Measurements from ENCODE around the gene CLDN12. TPM values are rescaled to one million over a fixed set of nuclear protein-coding genes. Genes with fewer than 3 reads are reported as not detected.

CLDN12 gene
- total and polyA plus RNA-seq, 2 donors (not counting 1 experiment from before 2014, with no cell fraction given), result 1.2 to 14.1 TPM

DNA sequence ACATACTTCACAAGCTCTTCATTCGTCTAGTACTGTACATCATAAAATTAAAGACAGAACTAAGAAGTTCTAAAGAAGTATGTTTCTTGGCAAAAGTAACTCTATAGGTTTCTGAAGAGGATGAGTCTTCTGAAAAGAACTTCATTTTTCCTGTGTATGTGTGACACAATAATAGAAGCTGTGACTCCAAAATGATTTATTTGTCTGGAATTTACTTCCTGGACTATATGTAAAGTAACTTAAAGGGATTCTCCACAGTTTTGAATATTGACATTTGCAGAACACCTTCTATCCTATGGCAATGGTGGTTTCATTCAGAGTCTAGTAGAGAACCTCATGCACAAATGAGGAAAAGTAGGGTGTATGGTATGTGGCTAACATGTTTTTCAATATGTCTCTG is 19.8 kb upstream of the CLDN12 start:
- Mint-ChIP-seq H3K4me3 (no peak overlapping the region), H3K4me1 (no peaks in the 10 kb centered on the region), H3K9me3 (ENCODE audit: insufficient read depth) (no peaks in the 10 kb centered on the region), H3K27ac (no peak overlapping the region), H3K27me3 (no peaks in the 10 kb centered on the region)
- no peak overlapping the region for H3K4me3 ChIP-seq (ENCODE audit: control extremely low read depth in 1 of 5, extremely low read depth in 1 of 5, insufficient read depth in 1 of 5, low read depth in 2 of 5, low read length in 4 of 5)
- no peaks in the 10 kb centered on the region for H3K9me3 ChIP-seq (ENCODE audit: control extremely low read depth in 1 of 3, control insufficient read depth in 2 of 3, insufficient read depth in 1 of 3, low read length in 2 of 3)
- no peaks in the 10 kb centered on the region for H3K27me3 ChIP-seq (replicated peaks in 1 of 4; ENCODE audit: control extremely low read depth in 1 of 4, control insufficient read depth in 3 of 4, insufficient read depth in 4 of 4, low read length in 3 of 4)
- ChIA-PET CTCF (no interaction called here), POLR2A (no interaction called here)
- no peak for DNase-seq
- H3K79me2 ChIP-seq (ENCODE audit: control insufficient read depth, insufficient read depth, low read length), result no peaks in the 10 kb centered on the region
- intact Hi-C loops (cut with micrococcal nuclease), result no loop called here
- TF ChIP-seq EZH2 (IDR thresholded peaks at IDR 0.05; ENCODE audit: borderline replicate concordance, insufficient read depth, low read depth, low read length, poor library complexity, severe bottlenecking) (no peak), CTCF (IDR thresholded peaks at IDR 0.05) (no peak)
- H4K20me1 ChIP-seq (ENCODE audit: control insufficient read depth, insufficient read depth, low read length, poor library complexity, severe bottlenecking), result no peaks in the 10 kb centered on the region
- no peak overlapping the region for H3K9ac ChIP-seq (ENCODE audit: low read length)
- no peak overlapping the region for H3K4me2 ChIP-seq (replicated peaks; ENCODE audit: low read depth, low read length, poor library complexity, severe bottlenecking)
- no CpG with 5 or more reads among the region's 1 CpG for WGBS (ENCODE audit: insufficient coverage)
- ATAC-seq (ENCODE audit: low read depth), result no peak
- H3K36me3 ChIP-seq (replicated peaks in 1 of 2; ENCODE audit: control extremely low read depth in 1 of 2, control insufficient read depth in 1 of 2, extremely low read depth in 1 of 2, insufficient read depth in 2 of 2, low read length in 1 of 2), result peaks cover 33 to 64% of the 10 kb centered on the region in 2 experiments
- no peaks in the 10 kb centered on the region for H3K4me1 ChIP-seq (ENCODE audit: control insufficient read depth in 2 of 2, insufficient read depth in 2 of 2, low read length in 2 of 2)
- no peak overlapping the region for H3K27ac ChIP-seq (ENCODE audit: low read length in 2 of 2)
- H2AFZ ChIP-seq (ENCODE audit: insufficient read depth, low read depth, low read length, poor library complexity, severe bottlenecking), result no peak overlapping the region

GRCh38 chr7:90383861-90384260 is 19.4 kb upstream of the CLDN12 start:
- no peaks in the 10 kb centered on the region for H3K27me3 Mint-ChIP-seq
- Histone ChIP-seq H3K4me1 (ENCODE audit: control insufficient read depth in 2 of 2, insufficient read depth in 2 of 2, low read length in 2 of 2) (no peaks in the 10 kb centered on the region), H4K20me1 (ENCODE audit: control insufficient read depth, insufficient read depth, low read length, poor library complexity, severe bottlenecking) (no peaks in the 10 kb centered on the region), H3K4me3 (ENCODE audit: control extremely low read depth in 1 of 5, extremely low read depth in 1 of 5, insufficient read depth in 1 of 5, low read depth in 2 of 5, low read length in 4 of 5) (no peak overlapping the region), H3K79me2 (ENCODE audit: control insufficient read depth, insufficient read depth, low read length) (no peaks in the 10 kb centered on the region), H3K9ac (ENCODE audit: low read length) (no peak overlapping the region), H3K36me3 (replicated peaks in 1 of 2; ENCODE audit: control extremely low read depth in 1 of 2, control insufficient read depth in 1 of 2, extremely low read depth in 1 of 2, insufficient read depth in 2 of 2, low read length in 1 of 2) (peaks cover 30 to 60% of the 10 kb centered on the region in 2 experiments), H3K27me3 (replicated peaks in 1 of 4; ENCODE audit: control extremely low read depth in 1 of 4, control insufficient read depth in 3 of 4, insufficient read depth in 4 of 4, low read length in 3 of 4) (no peaks in the 10 kb centered on the region), H3K9me3 (ENCODE audit: control extremely low read depth in 1 of 3, control insufficient read depth in 2 of 3, insufficient read depth in 1 of 3, low read length in 2 of 3) (no peaks in the 10 kb centered on the region), H3K27ac (ENCODE audit: low read length in 2 of 2) (no peak overlapping the region), H3K4me2 (replicated peaks; ENCODE audit: low read depth, low read length, poor library complexity, severe bottlenecking) (no peak overlapping the region), H2AFZ (ENCODE audit: insufficient read depth, low read depth, low read length, poor library complexity, severe bottlenecking) (no peak overlapping the region)
- no peaks in the 10 kb centered on the region for H3K9me3 Mint-ChIP-seq (ENCODE audit: insufficient read depth)
- no peak overlapping the region for H3K27ac Mint-ChIP-seq
- no peak for ATAC-seq (ENCODE audit: low read depth)
- DNase-seq, result no peak
- ChIA-PET POLR2A (no interaction called here), CTCF (no interaction called here)
- no peaks in the 10 kb centered on the region for H3K4me1 Mint-ChIP-seq
- 100% methylated on average over 1 of the region's 3 CpGs for whole genome bisulfite sequencing (ENCODE audit: insufficient coverage)
- TF ChIP-seq CTCF (IDR thresholded peaks at IDR 0.05) (no peak), EZH2 (IDR thresholded peaks at IDR 0.05; ENCODE audit: borderline replicate concordance, insufficient read depth, low read depth, low read length, poor library complexity, severe bottlenecking) (no peak)
- intact Hi-C loops (cut with micrococcal nuclease), result no loop called here
- no peak overlapping the region for H3K4me3 Mint-ChIP-seq
